ENCODE measurements around the gene NSF.

NSF gene

DNA sequence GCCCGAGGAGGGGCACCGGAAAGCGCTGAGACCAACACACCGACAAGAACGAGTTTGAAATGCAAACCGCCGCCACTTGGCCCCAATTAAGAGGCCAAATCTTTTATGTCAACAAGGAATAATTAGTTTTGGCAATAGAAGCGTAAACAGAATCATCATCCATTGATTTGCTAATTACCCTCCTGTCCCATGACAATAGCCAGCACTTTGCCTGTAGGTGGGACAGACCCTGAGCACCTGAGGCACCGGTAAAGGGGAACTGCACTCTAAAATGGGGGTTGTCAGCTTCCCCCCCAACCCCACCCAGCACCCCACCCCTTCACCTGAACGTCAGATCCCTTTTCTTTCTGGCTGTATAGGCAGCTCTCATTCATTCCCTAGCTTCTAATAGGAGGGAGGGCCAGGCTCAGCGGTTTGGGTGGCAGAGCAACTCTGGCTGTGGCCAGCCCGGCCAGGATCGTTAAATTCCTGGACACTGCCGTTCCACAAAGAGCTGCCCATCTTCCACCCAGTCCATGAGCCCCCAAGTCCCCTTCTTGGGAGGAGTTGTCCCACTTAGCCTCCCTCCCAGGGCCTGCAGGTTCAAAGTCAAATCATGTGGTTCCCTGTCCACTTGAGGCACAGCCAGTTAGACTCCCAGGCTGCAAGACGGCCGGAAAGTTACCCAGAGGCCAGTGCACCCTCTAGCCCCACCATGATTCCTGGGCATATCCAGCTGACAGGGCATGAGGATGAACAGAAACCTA, 182.2 kb downstream of the NSF start (continued):
- peak; percentile 30; the same call in 1 of the 2 replicates for TF ChIP-seq BCL11A (tag by site-specific recombination; IDR thresholded peaks at IDR 0.05; ENCODE audit: low read depth)
- no peak for TF ChIP-seq ZNF548 (tag by site-specific recombination; IDR thresholded peaks at IDR 0.05)
- no peak for TF ChIP-seq HOXD13 (CRISPR knock-in tag; IDR thresholded peaks at IDR 0.05; ENCODE audit: borderline replicate concordance)
- no peak for TF ChIP-seq ZNF830 (tag by site-specific recombination; IDR thresholded peaks at IDR 0.05; ENCODE audit: low read depth)
- no peak for TF ChIP-seq KLF9 (tag by site-specific recombination; IDR thresholded peaks at IDR 0.05; ENCODE audit: low read depth)
- no peak for TF ChIP-seq ZNF274 (IDR thresholded peaks at IDR 0.05; ENCODE audit: low read length)
- no peak for TF ChIP-seq ZNF274 (tag by site-specific recombination; IDR thresholded peaks at IDR 0.05; ENCODE audit: borderline replicate concordance)
- TF ChIP-seq ZNF37A (tag by site-specific recombination; IDR thresholded peaks at IDR 0.05), result no peak
- TF ChIP-seq ZNF10 (tag by site-specific recombination; IDR thresholded peaks at IDR 0.05), result no peak
- TF ChIP-seq ZNF514 (tag by site-specific recombination; IDR thresholded peaks at IDR 0.05), result no peak
- TF ChIP-seq, protein P1, sequence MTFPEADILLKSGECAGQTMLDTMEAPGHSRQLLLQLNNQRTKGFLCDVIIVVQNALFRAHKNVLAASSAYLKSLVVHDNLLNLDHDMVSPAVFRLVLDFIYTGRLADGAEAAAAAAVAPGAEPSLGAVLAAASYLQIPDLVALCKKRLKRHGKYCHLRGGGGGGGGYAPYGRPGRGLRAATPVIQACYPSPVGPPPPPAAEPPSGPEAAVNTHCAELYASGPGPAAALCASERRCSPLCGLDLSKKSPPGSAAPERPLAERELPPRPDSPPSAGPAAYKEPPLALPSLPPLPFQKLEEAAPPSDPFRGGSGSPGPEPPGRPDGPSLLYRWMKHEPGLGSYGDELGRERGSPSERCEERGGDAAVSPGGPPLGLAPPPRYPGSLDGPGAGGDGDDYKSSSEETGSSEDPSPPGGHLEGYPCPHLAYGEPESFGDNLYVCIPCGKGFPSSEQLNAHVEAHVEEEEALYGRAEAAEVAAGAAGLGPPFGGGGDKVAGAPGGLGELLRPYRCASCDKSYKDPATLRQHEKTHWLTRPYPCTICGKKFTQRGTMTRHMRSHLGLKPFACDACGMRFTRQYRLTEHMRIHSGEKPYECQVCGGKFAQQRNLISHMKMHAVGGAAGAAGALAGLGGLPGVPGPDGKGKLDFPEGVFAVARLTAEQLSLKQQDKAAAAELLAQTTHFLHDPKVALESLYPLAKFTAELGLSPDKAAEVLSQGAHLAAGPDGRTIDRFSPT (tag by site-specific recombination; IDR thresholded peaks at IDR 0.05), result no peak; the same call in 1 of the 2 replicates
- TF ChIP-seq ZNF624 (tag by site-specific recombination; IDR thresholded peaks at IDR 0.05), result no peak
- no peak for TF ChIP-seq ZNF521 (tag by site-specific recombination; IDR thresholded peaks at IDR 0.05)
- 0 out of 2 replicates have a peak, but pooled peaks have one; percentile 9 for TF ChIP-seq ZNF501 (tag by site-specific recombination; IDR thresholded peaks at IDR 0.05)
- no peak for TF ChIP-seq ZNF623 (tag by site-specific recombination; IDR thresholded peaks at IDR 0.05)
- no peak for TF ChIP-seq ZNF221 (tag by site-specific recombination; IDR thresholded peaks at IDR 0.05; ENCODE audit: borderline replicate concordance)
- TF ChIP-seq, protein P2, sequence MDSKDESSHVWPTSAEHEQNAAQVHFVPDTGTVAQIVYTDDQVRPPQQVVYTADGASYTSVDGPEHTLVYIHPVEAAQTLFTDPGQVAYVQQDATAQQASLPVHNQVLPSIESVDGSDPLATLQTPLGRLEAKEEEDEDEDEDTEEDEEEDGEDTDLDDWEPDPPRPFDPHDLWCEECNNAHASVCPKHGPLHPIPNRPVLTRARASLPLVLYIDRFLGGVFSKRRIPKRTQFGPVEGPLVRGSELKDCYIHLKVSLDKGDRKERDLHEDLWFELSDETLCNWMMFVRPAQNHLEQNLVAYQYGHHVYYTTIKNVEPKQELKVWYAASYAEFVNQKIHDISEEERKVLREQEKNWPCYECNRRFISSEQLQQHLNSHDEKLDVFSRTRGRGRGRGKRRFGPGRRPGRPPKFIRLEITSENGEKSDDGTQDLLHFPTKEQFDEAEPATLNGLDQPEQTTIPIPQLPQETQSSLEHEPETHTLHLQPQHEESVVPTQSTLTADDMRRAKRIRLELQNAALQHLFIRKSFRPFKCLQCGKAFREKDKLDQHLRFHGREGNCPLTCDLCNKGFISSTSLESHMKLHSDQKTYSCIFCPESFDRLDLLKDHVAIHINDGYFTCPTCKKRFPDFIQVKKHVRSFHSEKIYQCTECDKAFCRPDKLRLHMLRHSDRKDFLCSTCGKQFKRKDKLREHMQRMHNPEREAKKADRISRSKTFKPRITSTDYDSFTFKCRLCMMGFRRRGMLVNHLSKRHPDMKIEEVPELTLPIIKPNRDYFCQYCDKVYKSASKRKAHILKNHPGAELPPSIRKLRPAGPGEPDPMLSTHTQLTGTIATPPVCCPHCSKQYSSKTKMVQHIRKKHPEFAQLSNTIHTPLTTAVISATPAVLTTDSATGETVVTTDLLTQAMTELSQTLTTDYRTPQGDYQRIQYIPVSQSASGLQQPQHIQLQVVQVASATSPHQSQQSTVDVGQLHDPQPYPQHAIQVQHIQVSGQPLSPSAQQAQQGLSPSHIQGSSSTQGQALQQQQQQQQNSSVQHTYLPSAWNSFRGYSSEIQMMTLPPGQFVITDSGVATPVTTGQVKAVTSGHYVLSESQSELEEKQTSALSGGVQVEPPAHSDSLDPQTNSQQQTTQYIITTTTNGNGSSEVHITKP (tag by site-specific recombination; IDR thresholded peaks at IDR 0.05), result no peak
- TF ChIP-seq, protein P3, sequence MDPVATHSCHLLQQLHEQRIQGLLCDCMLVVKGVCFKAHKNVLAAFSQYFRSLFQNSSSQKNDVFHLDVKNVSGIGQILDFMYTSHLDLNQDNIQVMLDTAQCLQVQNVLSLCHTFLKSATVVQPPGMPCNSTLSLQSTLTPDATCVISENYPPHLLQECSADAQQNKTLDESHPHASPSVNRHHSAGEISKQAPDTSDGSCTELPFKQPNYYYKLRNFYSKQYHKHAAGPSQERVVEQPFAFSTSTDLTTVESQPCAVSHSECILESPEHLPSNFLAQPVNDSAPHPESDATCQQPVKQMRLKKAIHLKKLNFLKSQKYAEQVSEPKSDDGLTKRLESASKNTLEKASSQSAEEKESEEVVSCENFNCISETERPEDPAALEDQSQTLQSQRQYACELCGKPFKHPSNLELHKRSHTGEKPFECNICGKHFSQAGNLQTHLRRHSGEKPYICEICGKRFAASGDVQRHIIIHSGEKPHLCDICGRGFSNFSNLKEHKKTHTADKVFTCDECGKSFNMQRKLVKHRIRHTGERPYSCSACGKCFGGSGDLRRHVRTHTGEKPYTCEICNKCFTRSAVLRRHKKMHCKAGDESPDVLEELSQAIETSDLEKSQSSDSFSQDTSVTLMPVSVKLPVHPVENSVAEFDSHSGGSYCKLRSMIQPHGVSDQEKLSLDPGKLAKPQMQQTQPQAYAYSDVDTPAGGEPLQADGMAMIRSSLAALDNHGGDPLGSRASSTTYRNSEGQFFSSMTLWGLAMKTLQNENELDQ (tag by site-specific recombination; IDR thresholded peaks at IDR 0.05; ENCODE audit: low read depth), result no peak
- no peak for TF ChIP-seq ZSCAN23 (tag by site-specific recombination; IDR thresholded peaks at IDR 0.05)
- TF ChIP-seq, protein P4, sequence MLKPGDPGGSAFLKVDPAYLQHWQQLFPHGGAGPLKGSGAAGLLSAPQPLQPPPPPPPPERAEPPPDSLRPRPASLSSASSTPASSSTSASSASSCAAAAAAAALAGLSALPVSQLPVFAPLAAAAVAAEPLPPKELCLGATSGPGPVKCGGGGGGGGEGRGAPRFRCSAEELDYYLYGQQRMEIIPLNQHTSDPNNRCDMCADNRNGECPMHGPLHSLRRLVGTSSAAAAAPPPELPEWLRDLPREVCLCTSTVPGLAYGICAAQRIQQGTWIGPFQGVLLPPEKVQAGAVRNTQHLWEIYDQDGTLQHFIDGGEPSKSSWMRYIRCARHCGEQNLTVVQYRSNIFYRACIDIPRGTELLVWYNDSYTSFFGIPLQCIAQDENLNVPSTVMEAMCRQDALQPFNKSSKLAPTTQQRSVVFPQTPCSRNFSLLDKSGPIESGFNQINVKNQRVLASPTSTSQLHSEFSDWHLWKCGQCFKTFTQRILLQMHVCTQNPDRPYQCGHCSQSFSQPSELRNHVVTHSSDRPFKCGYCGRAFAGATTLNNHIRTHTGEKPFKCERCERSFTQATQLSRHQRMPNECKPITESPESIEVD (tag by site-specific recombination; IDR thresholded peaks at IDR 0.05), result 0 out of 2 replicates have a peak, but pooled peaks have one; percentile 21
- TF ChIP-seq, protein P5, sequence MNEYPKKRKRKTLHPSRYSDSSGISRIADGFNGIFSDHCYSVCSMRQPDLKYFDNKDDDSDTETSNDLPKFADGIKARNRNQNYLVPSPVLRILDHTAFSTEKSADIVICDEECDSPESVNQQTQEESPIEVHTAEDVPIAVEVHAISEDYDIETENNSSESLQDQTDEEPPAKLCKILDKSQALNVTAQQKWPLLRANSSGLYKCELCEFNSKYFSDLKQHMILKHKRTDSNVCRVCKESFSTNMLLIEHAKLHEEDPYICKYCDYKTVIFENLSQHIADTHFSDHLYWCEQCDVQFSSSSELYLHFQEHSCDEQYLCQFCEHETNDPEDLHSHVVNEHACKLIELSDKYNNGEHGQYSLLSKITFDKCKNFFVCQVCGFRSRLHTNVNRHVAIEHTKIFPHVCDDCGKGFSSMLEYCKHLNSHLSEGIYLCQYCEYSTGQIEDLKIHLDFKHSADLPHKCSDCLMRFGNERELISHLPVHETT (tag by site-specific recombination; IDR thresholded peaks at IDR 0.05), result no peak
- TF ChIP-seq, protein P6, sequence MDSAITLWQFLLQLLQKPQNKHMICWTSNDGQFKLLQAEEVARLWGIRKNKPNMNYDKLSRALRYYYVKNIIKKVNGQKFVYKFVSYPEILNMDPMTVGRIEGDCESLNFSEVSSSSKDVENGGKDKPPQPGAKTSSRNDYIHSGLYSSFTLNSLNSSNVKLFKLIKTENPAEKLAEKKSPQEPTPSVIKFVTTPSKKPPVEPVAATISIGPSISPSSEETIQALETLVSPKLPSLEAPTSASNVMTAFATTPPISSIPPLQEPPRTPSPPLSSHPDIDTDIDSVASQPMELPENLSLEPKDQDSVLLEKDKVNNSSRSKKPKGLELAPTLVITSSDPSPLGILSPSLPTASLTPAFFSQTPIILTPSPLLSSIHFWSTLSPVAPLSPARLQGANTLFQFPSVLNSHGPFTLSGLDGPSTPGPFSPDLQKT (IDR thresholded peaks at IDR 0.05; ENCODE audit: borderline replicate concordance, low read depth, low read length), result no peak
- TF ChIP-seq ZBTB7A (tag by site-specific recombination; IDR thresholded peaks at IDR 0.05; ENCODE audit: low read depth), result no peak
- TF ChIP-seq ZNF433 (tag by site-specific recombination; IDR thresholded peaks at IDR 0.05; ENCODE audit: low read depth), result no peak
- no peak for TF ChIP-seq ZNF544 (tag by site-specific recombination; IDR thresholded peaks at IDR 0.05)
- TF ChIP-seq RBAK (tag by site-specific recombination; IDR thresholded peaks at IDR 0.05), result no peak
